ENCODE measurements around the gene MARCHF10. TPM values are rescaled to one million over a fixed set of nuclear protein-coding genes. Genes with fewer than 3 reads are reported as not detected.

MARCHF10 gene
- total RNA-seq, 1 donor from 2014 or later = not detected

DNA sequence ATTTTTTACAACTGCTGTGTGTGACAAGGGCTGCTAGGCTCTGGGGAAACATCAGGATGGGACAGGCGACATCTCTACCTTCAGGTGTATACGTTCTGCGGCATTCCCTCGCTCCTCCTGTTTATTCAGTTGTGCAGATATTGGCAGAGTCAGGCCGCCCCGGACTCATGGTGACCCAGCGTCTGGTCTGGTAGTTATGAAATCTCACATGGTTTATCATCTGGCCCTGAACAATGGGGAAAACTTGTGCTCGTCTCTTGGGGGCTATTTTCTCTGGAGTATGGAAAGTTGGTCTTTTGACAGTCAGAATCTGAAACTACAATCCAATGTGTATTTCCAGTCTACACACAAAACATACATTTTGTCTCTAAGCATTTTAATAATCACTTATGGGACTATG lies 3.3 kb downstream of the MARCHF10 start:
- TF ChIP-seq, protein P1, sequence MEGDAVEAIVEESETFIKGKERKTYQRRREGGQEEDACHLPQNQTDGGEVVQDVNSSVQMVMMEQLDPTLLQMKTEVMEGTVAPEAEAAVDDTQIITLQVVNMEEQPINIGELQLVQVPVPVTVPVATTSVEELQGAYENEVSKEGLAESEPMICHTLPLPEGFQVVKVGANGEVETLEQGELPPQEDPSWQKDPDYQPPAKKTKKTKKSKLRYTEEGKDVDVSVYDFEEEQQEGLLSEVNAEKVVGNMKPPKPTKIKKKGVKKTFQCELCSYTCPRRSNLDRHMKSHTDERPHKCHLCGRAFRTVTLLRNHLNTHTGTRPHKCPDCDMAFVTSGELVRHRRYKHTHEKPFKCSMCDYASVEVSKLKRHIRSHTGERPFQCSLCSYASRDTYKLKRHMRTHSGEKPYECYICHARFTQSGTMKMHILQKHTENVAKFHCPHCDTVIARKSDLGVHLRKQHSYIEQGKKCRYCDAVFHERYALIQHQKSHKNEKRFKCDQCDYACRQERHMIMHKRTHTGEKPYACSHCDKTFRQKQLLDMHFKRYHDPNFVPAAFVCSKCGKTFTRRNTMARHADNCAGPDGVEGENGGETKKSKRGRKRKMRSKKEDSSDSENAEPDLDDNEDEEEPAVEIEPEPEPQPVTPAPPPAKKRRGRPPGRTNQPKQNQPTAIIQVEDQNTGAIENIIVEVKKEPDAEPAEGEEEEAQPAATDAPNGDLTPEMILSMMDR (IDR thresholded peaks at IDR 0.05; ENCODE audit: borderline replicate concordance) = no peak
- Histone ChIP-seq H3K36me3 (no peaks in the 10 kb centered on the region), H3K27ac (replicated peaks) (no peak overlapping the region), H3K4me3 (no peak overlapping the region), H3K9me3 (replicated peaks) (no peaks in the 10 kb centered on the region), H3K27me3 (ENCODE audit: low read depth) (peaks cover 81% of the 10 kb centered on the region), H3K4me1 (peaks cover 8% of the 10 kb centered on the region)
- intact Hi-C loops (cut with micrococcal nuclease) = no loop called here
- no peak for DNase-seq

DNA sequence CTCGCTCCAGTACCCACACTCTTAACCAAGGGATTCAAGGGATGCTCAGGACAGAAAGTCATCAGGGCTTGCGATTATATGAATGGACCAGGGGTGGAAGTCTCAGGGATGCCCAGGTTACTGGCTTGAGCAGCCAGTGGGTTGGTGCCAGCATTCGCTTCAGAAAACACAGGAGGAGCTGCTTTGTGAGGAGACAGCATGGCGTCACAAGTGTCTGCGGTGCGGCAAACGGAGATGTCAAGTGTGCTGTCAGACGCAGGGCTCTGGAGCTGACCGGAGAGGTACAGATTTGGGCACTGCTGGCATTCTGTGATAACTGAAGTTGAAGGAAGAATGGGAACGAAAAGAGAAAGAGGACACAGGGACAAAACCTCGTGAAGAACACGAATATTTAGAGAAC lies 4.1 kb downstream of the MARCHF10 start:
- no peaks in the 10 kb centered on the region for H3K36me3 ChIP-seq
- TF ChIP-seq, protein P1 (IDR thresholded peaks at IDR 0.05; ENCODE audit: borderline replicate concordance) = no peak
- DNase-seq = no peak
- peaks cover 79% of the 10 kb centered on the region for H3K27me3 ChIP-seq (ENCODE audit: low read depth)
- H3K4me3 ChIP-seq = no peak overlapping the region
- no peak overlapping the region for H3K27ac ChIP-seq (replicated peaks)
- H3K9me3 ChIP-seq (replicated peaks) = no peaks in the 10 kb centered on the region
- intact Hi-C loops (cut with micrococcal nuclease) = no loop called here
- H3K4me1 ChIP-seq = peaks cover 8% of the 10 kb centered on the region

DNA sequence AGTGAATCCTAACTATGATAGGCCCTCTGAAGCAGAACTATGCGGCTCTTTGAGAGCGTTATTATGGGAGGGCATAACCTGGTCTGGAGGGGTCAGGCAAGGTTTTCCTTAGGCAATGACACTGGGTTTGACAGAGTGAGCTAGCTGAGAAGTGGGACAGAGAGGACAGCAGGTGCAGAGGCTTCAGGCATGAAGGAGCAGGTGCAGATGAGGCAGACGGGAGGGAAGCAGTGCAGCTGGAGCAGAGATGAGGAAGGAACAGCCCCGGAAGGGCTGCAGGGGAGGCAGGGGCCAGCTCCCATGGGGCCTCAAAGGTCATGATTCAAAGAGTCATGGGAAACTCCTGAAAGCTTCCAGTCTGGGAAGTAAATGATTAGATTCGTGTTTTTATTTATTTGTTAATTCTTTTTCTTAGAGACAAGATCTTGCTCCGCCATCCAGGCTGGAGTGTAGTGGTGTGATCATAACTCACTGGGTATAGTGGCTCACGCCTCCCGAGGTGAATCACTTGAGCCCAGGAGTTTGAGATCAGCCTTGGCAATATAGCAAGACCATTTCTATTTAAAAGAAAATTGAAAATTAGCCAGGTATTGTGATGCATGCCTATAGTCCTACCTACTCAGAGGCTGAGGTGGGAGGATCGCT lies 5.4 kb downstream of the MARCHF10 start:
- H3K9me3 ChIP-seq (replicated peaks) = no peaks in the 10 kb centered on the region
- DNase-seq = no peak
- peaks cover 66% of the 10 kb centered on the region for H3K27me3 ChIP-seq (ENCODE audit: low read depth)
- intact Hi-C loops (cut with micrococcal nuclease) = no loop called here
- TF ChIP-seq, protein P1 (IDR thresholded peaks at IDR 0.05; ENCODE audit: borderline replicate concordance) = no peak
- H3K36me3 ChIP-seq = no peaks in the 10 kb centered on the region
- H3K27ac ChIP-seq (replicated peaks) = no peak overlapping the region
- peaks cover 1% of the 10 kb centered on the region for H3K4me1 ChIP-seq
- no peak overlapping the region for H3K4me3 ChIP-seq

DNA sequence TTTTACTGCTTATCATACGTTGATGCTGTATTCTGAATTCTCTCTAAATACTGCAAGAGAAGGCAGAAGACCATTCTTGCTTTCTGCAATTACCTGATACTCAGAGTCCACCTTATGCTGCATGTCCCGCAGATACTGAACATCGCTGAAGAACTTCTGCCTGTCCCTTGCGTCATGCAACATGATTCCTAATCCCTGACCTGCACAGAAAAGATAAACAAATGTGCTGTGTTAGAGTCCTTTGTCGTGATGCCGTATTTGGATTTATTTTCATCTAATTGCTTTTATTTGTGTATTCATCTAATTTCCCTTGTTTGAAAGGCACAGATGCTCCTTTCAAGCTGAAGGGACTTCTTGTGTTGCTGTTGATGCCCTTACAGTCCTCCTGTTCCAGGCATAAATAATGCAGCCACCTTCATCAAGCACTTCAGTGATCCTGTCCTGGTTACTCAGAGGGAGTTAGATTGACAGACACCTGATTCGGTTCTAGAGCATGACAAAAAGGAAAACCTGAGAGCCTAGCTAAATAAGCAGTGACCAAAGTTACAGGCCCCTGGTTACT lies 6.5 kb downstream of the MARCHF10 start:
- Histone ChIP-seq H3K27ac (replicated peaks) (no peak overlapping the region), H3K4me1 (no peaks in the 10 kb centered on the region), H3K4me3 (no peak overlapping the region), H3K27me3 (ENCODE audit: low read depth) (peaks cover 55% of the 10 kb centered on the region), H3K36me3 (no peaks in the 10 kb centered on the region), H3K9me3 (replicated peaks) (no peaks in the 10 kb centered on the region)
- no peak for DNase-seq
- TF ChIP-seq, protein P1 (IDR thresholded peaks at IDR 0.05; ENCODE audit: borderline replicate concordance) = no peak
- intact Hi-C loops (cut with micrococcal nuclease) = no loop called here

DNA sequence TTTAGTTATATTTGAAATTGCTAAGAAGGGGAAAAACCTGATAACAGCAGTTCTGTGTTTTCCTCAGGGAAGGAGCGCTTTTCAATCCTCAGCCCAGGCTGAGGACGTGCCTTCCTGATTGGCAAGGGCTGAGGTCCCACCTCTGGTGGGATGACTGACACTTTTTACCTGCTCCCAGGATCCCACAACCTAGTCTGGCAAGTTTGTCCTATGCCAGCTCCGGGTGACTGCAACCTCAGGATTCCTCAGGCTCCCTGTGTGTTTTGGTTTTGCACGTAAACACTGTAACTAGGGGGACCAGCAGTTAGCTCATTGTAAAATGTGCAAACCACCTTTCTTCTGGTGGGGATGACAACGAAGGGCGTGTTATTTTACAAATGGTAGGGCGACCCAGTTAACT lies 7.5 kb downstream of the MARCHF10 start:
- no peaks in the 10 kb centered on the region for H3K9me3 ChIP-seq (replicated peaks)
- no peak overlapping the region for H3K4me3 ChIP-seq
- no peaks in the 10 kb centered on the region for H3K4me1 ChIP-seq
- DNase-seq = no peak
- no peaks in the 10 kb centered on the region for H3K36me3 ChIP-seq
- intact Hi-C loops (cut with micrococcal nuclease) = no loop called here
- TF ChIP-seq, protein P1 (IDR thresholded peaks at IDR 0.05; ENCODE audit: borderline replicate concordance) = no peak
- H3K27ac ChIP-seq (replicated peaks) = no peak overlapping the region
- peaks cover 45% of the 10 kb centered on the region for H3K27me3 ChIP-seq (ENCODE audit: low read depth)

Measured in left ventricle myocardium inferior (tissue), 1 donor.